Gastrocnemius medialis (tissue), 4 donors: ENCODE data around the gene BCL2.

Source experiments
- CTCF ChIP-seq, 5 experiments: fragments of 450-650 bp in 3 of 5; fragments of 200-600 bp in 2 of 5; sonication (generic) in 2 of 5; IDR thresholded peaks in 4 of 5; conservative IDR thresholded peaks in 1 of 5; 1 replicate in 4 of 5; 2 replicates in 1 of 5; pipeline ENCODE4 v1.5.1; 2016 to 2019; ENCODE audit warnings: antibody characterized with exemption in 5 of 5, mild to moderate bottlenecking in 3 of 5, moderate library complexity in 3 of 5
- POLR2A ChIP-seq, 2 donors: fragments of 450-650 bp; IDR thresholded peaks; one replicate each; pipeline ENCODE4 v1.6.1; 2017; ENCODE audit warnings: antibody characterized with exemption in 2 of 2, mild to moderate bottlenecking in 2 of 2, moderate library complexity in 2 of 2

- TF ChIP-seq CTCF (IDR thresholded peaks at IDR 0.05 in 4 of 5, conservative IDR thresholded peaks at IDR 0.05 in 1 of 5) = no peak
- TF ChIP-seq POLR2A (IDR thresholded peaks at IDR 0.05) = no peak
Observed at GRCh38 chr18:63331105-63331504, 11.5 kb upstream of the BCL2 start.
